Frontal cortex (tissue), 4 donors: Measurements from ENCODE around the gene MAPK7. TPM values are rescaled to one million over a fixed set of nuclear protein-coding genes. Genes with fewer than 3 reads are reported as not detected.
A peak's percentile ranks its signal among the peaks of the same experiment; 100 is the strongest.
"Not testable (repeated sequence)": the region's sequence is repeated elsewhere in the genome, so short reads cannot be mapped to it uniquely, and the experiment has no call there.

Experiments
- DNase-seq, 2 donors: peaks; one replicate each; pipeline ENCODE4 v3.0.0; 2012; ENCODE audit warnings: low spot score in 2 of 2
- FAIRE-seq: peaks from 2 replicates; lab custom pipeline; 2012; peaks lifted over from hg19 to GRCh38; lab: Jason Lieb, UNC
- total RNA-seq: library from RNA; depleted of rRNA; stranded (reverse); fragments of >200 nt; gene quantifications from one replicate; pipeline ENCODE4 v1.2.3, GENCODE V29; 2014
- donor health status: control.
- donor health status: control.
- donor health status: control.

MAPK7 gene
- total RNA-seq, 1 donor from 2014 or later = 12.6 TPM

- DNase-seq = no peak
Measured at GRCh38 chr17:19342611-19343255, 35.6 kb upstream of the MAPK7 start.

DNA sequence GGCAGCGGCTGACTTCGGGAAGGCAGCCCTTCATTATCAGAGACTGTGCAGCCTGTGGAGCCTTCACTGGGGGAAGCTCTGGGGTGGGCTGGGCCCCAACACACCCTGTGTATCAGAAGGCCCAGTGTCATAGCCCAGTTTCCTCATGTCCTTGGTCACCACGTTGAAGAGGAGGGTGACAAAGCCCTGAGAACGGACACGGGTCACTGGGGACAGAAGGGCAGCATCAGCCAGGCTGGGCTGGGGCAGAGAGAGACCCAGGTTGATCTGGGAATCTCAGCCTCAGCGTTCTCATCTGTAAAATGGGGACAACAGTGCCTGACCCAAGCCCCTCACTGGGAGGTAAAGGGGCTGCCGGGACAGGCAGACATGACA, 35.1 kb upstream of the MAPK7 start:
- DNase-seq (no peak), FAIRE-seq (no peak)

More at GRCh38 chr17:19342611-19343255, 35.6 kb upstream of the MAPK7 start:
- FAIRE-seq = no peak

GRCh38 chr17:19343671-19344151, 34.6 kb upstream of the MAPK7 start:
- DNase-seq (no peak), FAIRE-seq (no peak)

- DNase-seq = no peak
- no peak for FAIRE-seq
Measured at GRCh38 chr17:19344311-19345066, 33.8 kb upstream of the MAPK7 start.

DNA sequence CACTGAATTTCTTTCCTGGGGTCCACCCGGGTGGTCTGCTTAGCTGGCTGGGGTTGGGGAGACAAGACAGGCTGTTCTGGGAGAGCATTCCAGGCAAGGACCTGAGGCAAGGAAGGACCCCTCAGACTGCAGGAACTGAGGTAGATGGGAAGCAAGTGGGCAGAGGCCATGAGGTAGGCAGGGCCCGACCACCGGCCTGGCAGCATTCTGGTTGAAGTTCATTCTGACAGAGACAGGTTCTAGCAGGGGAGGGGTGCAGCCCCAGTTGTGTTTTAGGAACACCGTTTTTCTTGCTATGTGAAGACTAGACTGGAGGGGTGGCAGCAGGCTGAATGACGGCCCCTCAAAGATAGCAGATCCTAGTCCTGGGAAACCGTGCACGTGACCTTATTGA, 33.2 kb upstream of the MAPK7 start:
- DNase-seq = no peak
- no peak for FAIRE-seq

DNA sequence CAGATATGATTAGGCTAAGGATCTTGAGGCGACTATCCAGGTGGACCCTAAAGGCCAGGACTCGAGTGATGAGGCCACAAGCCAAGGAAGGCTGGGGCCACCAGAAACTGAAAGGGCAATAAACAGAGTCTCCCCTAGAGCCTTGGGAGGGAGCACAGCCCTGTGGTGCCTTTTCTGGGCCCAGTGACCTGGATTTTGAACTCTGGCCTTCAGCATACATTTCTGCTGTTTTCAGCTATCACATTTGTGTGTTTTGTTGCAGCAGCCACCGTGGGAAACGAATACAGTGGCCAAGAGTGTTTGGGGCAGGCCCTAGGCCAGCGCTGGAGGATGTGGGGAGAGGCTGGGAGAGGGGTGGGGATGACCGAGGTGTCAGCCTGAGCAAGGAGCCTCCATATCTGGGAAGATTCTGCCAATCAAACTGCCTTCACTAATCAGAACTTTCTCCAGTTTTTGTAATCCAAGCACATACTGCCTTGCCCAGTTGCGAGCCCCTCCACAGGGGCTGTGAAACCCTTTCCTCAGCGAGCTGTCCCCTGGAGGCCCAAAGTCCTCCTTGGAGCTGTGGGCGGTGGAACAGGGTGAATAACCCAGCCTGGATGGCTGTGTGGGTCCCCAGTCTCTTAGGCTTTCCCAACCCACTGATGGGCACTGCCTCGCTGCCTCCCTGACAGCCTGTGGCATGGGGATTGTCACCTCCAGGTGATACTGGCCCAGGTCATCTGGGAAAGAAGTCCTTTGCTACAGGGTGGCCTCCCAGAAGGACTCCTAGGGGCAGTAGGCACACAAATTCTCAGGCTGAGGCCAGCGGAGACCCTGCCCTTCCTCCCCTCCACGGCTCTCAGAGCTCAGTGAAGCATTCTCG, 32.6 kb upstream of the MAPK7 start:
- FAIRE-seq (no peak), DNase-seq (no peak)

DNA sequence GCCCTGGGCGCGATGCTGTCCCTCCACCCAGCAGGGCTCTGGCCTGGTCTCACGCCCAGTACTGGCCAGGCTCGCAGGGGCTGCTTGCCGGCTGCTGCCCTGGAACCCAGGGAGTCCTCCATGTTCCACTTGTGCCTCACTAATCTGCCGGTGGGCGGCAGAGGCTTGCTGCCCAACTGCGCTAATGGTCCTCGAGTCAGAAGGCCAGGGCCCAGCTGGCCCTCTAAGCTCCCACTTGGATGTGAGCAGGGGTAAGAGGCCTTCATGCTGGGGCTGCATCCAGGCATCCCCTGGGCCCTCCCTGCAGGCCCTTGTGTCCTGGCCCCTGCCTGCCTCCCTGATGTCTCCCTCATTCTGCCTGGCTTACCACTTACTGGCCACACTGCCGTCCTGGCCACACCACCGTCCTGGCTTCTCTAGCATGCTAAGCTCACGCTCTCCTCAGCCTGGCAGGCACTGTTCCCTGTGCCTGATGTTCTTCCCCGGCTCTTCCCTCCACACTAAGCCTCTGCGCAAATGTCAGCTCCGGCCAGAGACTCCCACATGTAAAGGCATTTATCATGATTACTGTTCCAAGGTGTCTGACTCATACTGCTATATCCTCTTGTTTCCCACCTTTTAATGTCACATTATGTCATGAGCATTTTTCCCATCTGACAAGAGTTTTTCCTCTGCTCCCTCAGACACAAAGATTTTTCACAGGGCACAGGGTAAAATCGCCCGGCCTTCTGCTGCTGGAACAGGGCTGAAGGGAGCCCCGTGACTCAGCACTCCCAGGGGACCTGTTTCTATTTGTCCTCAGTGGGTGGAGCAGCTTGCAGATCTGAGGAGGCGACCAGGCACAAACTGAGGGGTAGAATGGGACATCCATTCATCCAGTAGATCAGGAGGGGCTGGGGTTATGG, 31.7 kb upstream of the MAPK7 start:
- DNase-seq (peak in 1 of 2 donors; percentile 65), FAIRE-seq (no peak)

DNA sequence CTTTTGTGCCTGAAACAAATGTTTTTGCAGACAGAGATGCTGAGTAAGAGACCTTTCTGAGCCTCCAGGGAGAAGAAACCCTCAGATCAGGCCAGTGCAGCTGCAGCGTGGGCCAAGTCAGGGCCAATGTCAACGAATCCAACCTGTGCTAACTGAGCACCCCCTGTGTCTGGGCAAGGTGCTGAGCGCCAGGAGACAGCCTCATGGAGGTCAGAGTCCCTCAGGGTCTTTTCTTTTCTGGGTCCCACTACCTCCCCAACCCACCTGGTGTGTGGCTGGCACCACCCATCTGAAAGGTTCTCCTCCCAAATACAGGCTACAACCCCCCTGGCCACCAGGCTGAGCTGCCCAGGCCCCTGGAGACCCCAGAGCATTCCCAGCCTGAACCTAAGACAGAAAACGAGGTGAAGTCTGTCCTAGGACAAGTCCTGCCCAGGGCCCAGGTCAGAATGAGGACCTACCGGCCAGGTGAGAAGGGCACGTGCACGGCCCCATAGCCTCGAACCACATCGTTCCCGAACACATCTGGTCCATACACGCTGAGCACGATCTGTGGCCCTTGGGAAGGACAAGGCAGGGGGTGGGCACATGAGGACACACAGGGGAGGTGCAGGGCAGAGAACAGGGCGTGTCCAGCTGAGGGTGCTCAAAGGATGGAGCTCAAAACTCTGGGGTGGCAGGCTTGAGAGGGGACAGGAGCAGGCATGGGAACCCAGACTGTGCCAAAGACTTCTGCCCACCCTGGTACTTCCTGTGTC, 30.8 kb upstream of the MAPK7 start:
- DNase-seq = no peak
- no peak for FAIRE-seq

- no peak for FAIRE-seq
- no peak for DNase-seq
Measured at GRCh38 chr17:19348081-19348650, 30.1 kb upstream of the MAPK7 start.

- FAIRE-seq = no peak
- no peak for DNase-seq
Measured at GRCh38 chr17:19348806-19349205, 29.5 kb upstream of the MAPK7 start.

GRCh38 chr17:19353401-19353800, 24.9 kb upstream of the MAPK7 start:
- FAIRE-seq, DNase-seq: not testable (repeated sequence)

- DNase-seq = no peak
Measured at GRCh38 chr17:19354748-19355147, 23.6 kb upstream of the MAPK7 start.

GRCh38 chr17:19357351-19357750, 20.9 kb upstream of the MAPK7 start:
- no peak for DNase-seq
- no peak for FAIRE-seq

More at GRCh38 chr17:19354748-19355147, 23.6 kb upstream of the MAPK7 start:
- FAIRE-seq = no peak

GRCh38 chr17:19357761-19358160, 20.5 kb upstream of the MAPK7 start:
- no peak for FAIRE-seq

DNA sequence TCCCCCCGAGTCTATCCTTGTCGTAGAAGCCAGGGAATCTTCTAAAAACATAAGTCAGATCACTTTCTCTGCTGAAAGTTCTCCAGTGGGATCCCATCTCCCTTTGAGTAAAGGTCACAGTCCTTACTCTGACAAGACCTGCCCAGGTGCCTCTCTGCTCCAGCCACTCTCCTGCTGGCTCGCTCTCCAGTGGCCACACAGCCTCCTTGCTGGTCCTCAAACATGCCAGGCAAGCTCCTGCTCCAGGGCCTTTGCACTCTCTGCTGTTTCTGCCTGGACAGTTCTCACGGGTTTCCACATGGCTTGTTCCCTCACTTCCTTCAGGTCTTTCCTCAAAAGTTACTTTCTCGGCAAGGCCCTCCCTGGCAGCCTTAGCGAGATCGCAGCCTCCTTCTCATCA, 19.1 kb upstream of the MAPK7 start:
- FAIRE-seq (no peak), DNase-seq (no peak)

More at GRCh38 chr17:19357761-19358160, 20.5 kb upstream of the MAPK7 start:
- DNase-seq = no peak

GRCh38 chr17:19359856-19360255, 18.4 kb upstream of the MAPK7 start:
- no peak for DNase-seq
- FAIRE-seq = no peak

DNA sequence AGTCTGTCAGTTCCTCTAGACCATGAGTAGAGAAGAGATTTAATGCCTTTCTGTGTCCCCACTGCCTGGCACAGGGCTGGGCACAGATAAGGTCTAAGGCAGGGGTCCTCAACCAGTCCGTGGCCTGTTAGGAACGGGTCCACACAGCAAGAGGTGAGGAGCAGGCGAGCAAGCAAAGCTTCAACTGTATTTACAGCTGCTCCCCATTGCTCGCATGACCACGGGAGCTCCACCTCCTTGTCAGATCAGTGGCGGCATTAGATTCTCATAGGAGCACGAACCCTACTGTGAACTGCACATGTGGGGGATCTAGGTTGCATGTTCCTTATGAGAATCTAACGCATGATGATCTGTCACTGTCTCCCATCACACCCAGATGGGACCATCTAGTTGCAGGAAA, 17.5 kb upstream of the MAPK7 start:
- DNase-seq (no peak), FAIRE-seq (no peak)

DNA sequence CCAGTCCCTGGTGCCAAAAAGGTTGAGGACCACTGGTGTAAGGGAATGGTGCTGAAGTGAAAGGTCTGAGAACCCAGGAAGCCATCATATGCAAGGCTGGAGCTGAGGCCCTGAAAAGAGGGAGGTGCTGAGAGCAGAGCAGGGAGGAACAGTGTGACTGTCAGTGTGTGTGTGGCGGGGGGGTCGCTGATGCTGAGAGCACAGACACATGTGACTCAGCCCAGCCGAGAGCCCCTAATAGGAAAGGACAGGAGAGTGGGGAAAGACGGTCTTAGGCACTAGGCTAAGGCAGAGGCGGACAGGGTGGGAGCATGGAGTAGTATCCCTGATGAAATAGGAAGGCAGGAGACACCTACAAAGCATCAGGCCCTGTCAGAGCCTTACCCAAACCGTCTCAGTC, 17.0 kb upstream of the MAPK7 start:
- DNase-seq = no peak
- FAIRE-seq = no peak

DNA sequence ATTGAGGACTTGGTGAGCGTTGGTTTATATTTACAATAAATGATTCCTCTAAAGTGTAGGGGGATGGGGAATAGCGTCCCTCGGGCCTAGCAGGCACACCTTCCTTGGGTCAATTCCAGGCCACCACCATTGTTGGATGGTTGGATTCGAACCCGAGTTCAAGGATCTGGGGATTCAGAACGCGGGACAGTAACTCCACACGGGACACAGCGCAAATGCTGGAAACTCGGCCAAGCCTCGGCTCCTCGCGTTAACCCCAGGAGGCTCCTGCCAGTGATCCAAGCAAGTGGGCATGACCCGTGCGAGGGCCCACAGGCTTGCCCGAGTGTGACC, 16.4 kb upstream of the MAPK7 start:
- DNase-seq = no peak
- no peak for FAIRE-seq
